Activated CD8-positive, alpha-beta memory T cell treated with anti-CD3 and anti-CD28 coated beads, Interleukin-2, amount 10 ng/mL, durations not matched to agents 7 days and 5 days (primary cell): Measurements from ENCODE around the gene CASD1. TPM values are rescaled to one million over a fixed set of nuclear protein-coding genes. Genes with fewer than 3 reads are reported as not detected.

Source experiments
- ATAC-seq: fragments of 150-1000 bp; cut with Tn5 transposase; one replicate; pipeline ENCODE4 v1.10.0; 2021; ENCODE audit warnings: moderate library complexity
- CTCF ChIA-PET: fragments of 350-600 bp; sonication (Branson Sonifier 250); formaldehyde crosslinking; loops from one replicate; lab custom pipeline; 2021; ENCODE audit warnings: antibody characterized with exemption; lab: Charles Lee
- DNase-seq: peaks from one replicate; pipeline ENCODE4 v3.0.0-alpha.2; 2020
- H3K27ac Mint-ChIP-seq: one replicate; pipeline ENCODE4 v1.8.0; 2021; ENCODE audit warnings: mild to moderate bottlenecking, mixed read lengths
- H3K27me3 Mint-ChIP-seq: one replicate; pipeline ENCODE4 v1.8.0; 2021; ENCODE audit warnings: mixed read lengths
- H3K36me3 Mint-ChIP-seq: one replicate; pipeline ENCODE4 v1.8.0; 2021; ENCODE audit warnings: mild to moderate bottlenecking, mixed read lengths
- H3K4me1 Mint-ChIP-seq: one replicate; pipeline ENCODE4 v1.8.0; 2021; ENCODE audit warnings: mixed read lengths
- H3K4me3 Mint-ChIP-seq: one replicate; pipeline ENCODE4 v1.8.0; 2021; ENCODE audit warnings: mild to moderate bottlenecking, moderate library complexity, mixed read lengths
- H3K9me3 Mint-ChIP-seq: one replicate; pipeline ENCODE4 v1.8.0; 2022; ENCODE audit warnings: low read depth, mixed read lengths
- total RNA-seq, 2 experiments: library from RNA; stranded (reverse); gene quantifications; one replicate each; pipeline ENCODE4 v1.2.3, GENCODE V29; 2021

Gene CASD1
- total RNA-seq, 2 experiments from 2014 or later: 11.9 to 13.6 TPM

DNA sequence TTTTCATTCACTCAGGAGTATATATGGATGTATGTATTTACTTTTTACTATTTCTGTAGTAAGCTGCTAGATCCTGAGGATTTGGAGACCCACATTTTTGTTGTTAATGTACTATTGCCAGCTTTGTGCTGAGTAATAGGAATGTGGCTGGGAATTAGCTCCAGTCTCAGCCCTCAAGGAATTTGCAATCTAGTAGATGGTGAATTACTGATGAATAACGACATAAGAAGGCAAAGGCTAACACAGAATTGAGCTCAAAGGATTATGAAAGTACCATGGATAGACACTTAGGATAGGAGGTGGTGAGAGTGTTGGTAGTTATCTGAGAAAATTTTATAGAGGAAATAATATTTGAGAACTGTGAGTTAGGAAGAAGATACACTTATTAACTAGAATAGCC is 19.9 kb downstream of the CASD1 start:
- Mint-ChIP-seq H3K27me3 (no peaks in the 10 kb centered on the region), H3K9me3 (no peaks in the 10 kb centered on the region), H3K4me1 (no peaks in the 10 kb centered on the region), H3K36me3 (peaks cover 9% of the 10 kb centered on the region), H3K4me3 (no peak overlapping the region), H3K27ac (no peak overlapping the region)
- ATAC-seq (no peak), DNase-seq (no peak)
- CTCF ChIA-PET: no interaction called here

DNA sequence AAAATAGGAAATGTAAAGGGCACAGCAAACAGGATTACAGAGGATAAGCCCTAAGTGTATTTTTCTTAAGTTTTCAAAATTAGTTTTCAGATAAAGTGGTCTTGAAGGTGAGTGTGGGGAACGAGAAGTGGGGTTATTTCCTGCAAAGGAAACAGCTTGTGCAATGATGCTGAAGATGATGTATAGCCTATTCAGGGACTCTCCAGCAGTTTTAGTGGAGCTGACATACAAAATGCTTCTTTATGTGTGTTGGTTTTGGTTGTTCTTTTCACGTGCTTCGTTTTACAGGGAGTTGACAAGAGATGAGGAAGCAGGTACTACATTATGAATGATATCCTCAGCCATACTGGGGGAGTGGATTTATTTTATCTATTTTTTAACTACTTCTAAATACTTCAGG is 20.5 kb downstream of the CASD1 start:
- Mint-ChIP-seq H3K4me1 (no peaks in the 10 kb centered on the region), H3K27me3 (no peaks in the 10 kb centered on the region), H3K27ac (no peak overlapping the region), H3K9me3 (no peaks in the 10 kb centered on the region), H3K36me3 (peaks cover 10% of the 10 kb centered on the region), H3K4me3 (no peak overlapping the region)
- DNase-seq (no peak), ATAC-seq (no peak)
- CTCF ChIA-PET: no interaction called here

DNA sequence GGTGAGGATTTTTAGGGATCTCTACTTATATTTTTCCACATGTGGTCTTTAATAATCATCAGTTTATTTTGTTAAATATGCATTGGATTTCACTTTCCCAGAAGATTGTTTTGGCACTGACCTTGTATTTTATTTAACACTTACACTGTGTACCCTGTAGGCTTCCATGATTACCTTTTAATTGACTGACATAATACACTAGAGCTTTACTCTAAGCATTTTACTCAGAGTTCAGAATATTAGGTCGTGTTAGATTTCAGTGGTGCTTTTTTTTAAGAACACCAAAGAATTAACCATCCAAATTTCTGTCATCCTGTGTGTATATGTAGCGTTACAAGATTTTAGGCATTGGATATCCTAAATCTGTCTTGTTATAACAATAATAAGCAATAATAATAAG is 23.1 kb downstream of the CASD1 start:
- DNase-seq (no peak), ATAC-seq (no peak)
- H3K9me3 Mint-ChIP-seq: no peaks in the 10 kb centered on the region
- no peaks in the 10 kb centered on the region for H3K4me1 Mint-ChIP-seq
- no peak overlapping the region for H3K4me3 Mint-ChIP-seq
- H3K27ac Mint-ChIP-seq: no peak overlapping the region
- H3K27me3 Mint-ChIP-seq: no peaks in the 10 kb centered on the region
- peaks cover 13% of the 10 kb centered on the region for H3K36me3 Mint-ChIP-seq
- CTCF ChIA-PET: no interaction called here

DNA sequence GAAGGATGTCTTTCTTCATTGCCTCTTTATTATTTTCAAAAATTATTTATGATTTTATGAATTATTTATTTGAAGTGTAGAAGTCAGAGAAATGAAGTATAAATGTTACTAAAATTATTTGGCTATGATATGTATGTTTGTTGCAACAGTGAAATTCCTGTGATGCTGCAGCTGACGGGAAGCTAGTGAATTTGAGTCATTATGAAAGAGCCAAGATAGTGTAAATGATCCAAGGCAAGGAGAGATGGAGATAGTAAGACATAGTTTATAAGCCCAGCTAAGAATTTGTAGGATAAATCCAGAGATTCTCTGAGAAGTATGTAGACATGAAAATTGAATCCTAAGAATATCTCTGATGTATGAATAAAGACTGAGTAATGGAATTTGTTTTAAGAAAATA is 30.8 kb downstream of the CASD1 start:
- no peaks in the 10 kb centered on the region for H3K27me3 Mint-ChIP-seq
- DNase-seq (no peak), ATAC-seq (no peak)
- H3K4me1 Mint-ChIP-seq: no peaks in the 10 kb centered on the region
- H3K27ac Mint-ChIP-seq: no peak overlapping the region
- no peaks in the 10 kb centered on the region for H3K9me3 Mint-ChIP-seq
- H3K36me3 Mint-ChIP-seq: peaks cover 8% of the 10 kb centered on the region
- CTCF ChIA-PET: no interaction called here
- H3K4me3 Mint-ChIP-seq: no peak overlapping the region

DNA sequence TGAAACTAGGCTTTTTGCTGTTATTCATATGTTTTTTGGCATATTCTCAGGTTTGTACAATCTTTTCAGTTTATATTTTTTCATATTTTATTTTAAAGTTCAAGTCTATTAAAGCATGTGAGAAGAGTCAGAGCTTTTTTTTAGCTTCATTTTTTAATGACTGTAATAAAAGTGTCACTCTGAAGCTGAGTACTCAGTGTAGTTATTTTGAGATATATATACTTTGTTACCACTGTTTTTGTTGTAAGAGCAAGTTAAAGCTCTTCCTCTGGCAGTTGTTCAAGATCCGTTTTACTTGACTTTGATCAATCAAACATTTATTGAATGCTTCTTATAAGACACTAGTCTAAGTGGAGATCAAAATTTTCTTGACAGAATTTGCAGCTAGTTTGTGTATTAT is 37.5 kb downstream of the CASD1 start:
- DNase-seq (no peak), ATAC-seq (no peak)
- Mint-ChIP-seq H3K4me3 (no peak overlapping the region), H3K27me3 (no peaks in the 10 kb centered on the region), H3K36me3 (peaks cover 10% of the 10 kb centered on the region), H3K4me1 (no peaks in the 10 kb centered on the region), H3K27ac (no peak overlapping the region), H3K9me3 (no peaks in the 10 kb centered on the region)
- CTCF ChIA-PET: no interaction called here

DNA sequence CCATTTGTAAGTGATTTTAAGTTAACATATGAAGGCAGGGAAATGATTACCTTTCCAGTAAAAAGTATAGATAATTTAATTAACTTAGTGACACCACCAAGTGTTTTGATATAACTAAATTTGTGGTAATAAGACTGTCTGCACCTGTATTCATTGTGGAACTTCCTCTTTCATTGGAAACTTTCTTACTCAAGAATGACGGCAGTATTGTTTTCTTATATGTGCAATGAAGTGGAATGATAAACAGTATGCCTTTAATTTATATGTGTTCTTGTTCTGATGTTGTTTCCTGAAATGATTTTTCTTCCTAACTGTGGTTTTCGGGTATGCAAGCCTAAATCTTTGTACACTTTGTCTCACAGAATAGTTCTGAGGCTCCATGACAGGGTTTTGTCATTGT is 46.4 kb downstream of the CASD1 start:
- CTCF ChIA-PET: no interaction called here
- Mint-ChIP-seq H3K4me3 (no peak overlapping the region), H3K27me3 (no peaks in the 10 kb centered on the region), H3K27ac (no peak overlapping the region), H3K4me1 (no peaks in the 10 kb centered on the region), H3K9me3 (no peaks in the 10 kb centered on the region), H3K36me3 (peaks cover 19% of the 10 kb centered on the region)
- ATAC-seq: no peak
- no peak for DNase-seq

DNA sequence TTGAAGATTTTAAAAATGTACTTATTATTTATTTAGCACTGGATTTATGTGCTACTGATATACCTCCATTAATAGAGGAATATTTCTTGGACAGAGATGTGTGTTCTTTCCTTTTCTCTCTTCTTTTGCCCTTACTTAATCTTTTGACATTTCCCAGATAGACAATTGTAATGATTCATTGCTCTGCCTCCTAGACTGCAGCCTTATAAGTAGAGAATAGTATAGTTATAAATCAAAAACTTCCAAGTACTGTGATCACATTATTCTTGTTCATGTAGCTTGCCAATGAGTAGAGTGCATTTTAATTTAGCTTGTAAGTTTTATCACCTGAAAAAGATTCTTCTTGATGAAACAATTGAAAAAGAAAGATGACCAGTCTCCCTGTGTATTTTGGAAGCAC is 47.6 kb downstream of the CASD1 start:
- no peak for DNase-seq
- no peak overlapping the region for H3K4me3 Mint-ChIP-seq
- ATAC-seq: no peak
- no peaks in the 10 kb centered on the region for H3K27me3 Mint-ChIP-seq
- H3K36me3 Mint-ChIP-seq: peaks cover 17% of the 10 kb centered on the region
- H3K9me3 Mint-ChIP-seq: no peaks in the 10 kb centered on the region
- H3K27ac Mint-ChIP-seq: no peak overlapping the region
- H3K4me1 Mint-ChIP-seq: no peaks in the 10 kb centered on the region
- CTCF ChIA-PET: no interaction called here

- Mint-ChIP-seq H3K27me3 (no peaks in the 10 kb centered on the region), H3K36me3 (peaks cover 12% of the 10 kb centered on the region), H3K4me3 (no peak overlapping the region), H3K27ac (no peak overlapping the region), H3K9me3 (no peaks in the 10 kb centered on the region), H3K4me1 (no peaks in the 10 kb centered on the region)
- DNase-seq (no peak), ATAC-seq (no peak)
- CTCF ChIA-PET: no interaction called here
Measured at GRCh38 chr7:94559972-94560371, 50.4 kb downstream of the CASD1 start.

DNA sequence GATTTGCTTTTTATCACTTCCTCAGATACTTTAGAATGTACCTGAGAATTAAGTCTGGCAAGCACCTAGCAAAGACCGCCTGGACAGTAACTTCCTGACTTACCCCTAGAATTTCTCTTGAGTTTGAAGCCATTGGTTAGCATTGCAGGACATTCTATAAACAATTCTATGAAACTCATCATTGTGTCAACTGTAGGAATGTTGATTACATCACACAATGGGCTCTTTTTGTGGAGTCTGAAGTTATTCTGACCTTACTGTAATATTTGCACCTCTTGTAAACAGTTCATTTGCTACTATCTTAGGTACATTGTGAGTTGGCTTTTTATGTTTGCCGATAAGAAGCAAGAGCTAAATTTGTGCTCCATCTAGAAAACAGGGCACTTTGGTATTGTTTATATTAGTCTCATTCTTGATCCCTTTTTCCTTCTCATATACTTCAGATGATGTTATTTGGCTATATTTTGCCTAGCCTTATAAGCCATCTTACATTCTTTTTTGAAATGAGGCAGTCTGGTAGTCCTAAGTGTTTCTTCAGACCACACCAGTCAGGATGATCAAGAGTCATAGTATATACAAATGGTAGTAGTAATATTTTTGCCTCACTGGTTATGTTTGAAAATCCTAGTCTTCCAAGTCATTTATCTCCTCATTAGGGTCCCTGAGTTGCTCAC is 52.4 kb downstream of the CASD1 start:
- Mint-ChIP-seq H3K36me3 (peaks cover 7% of the 10 kb centered on the region), H3K27ac (no peak overlapping the region), H3K4me3 (no peak overlapping the region), H3K9me3 (no peaks in the 10 kb centered on the region), H3K27me3 (no peaks in the 10 kb centered on the region), H3K4me1 (no peaks in the 10 kb centered on the region)
- ATAC-seq: no peak
- CTCF ChIA-PET: no interaction called here
- no peak for DNase-seq

GRCh38 chr7:94562525-94562924 is 52.9 kb downstream of the CASD1 start:
- DNase-seq: no peak
- Mint-ChIP-seq H3K36me3 (peaks cover 5% of the 10 kb centered on the region), H3K27ac (no peak overlapping the region), H3K27me3 (no peaks in the 10 kb centered on the region), H3K4me3 (no peak overlapping the region), H3K4me1 (no peaks in the 10 kb centered on the region), H3K9me3 (no peaks in the 10 kb centered on the region)
- CTCF ChIA-PET: no interaction called here
- no peak for ATAC-seq

- DNase-seq (no peak), ATAC-seq (no peak)
- H3K27ac Mint-ChIP-seq: no peak overlapping the region
- CTCF ChIA-PET: no interaction called here
- peaks cover 3% of the 10 kb centered on the region for H3K36me3 Mint-ChIP-seq
- H3K27me3 Mint-ChIP-seq: no peaks in the 10 kb centered on the region
- peaks cover 2% of the 10 kb centered on the region for H3K9me3 Mint-ChIP-seq
- H3K4me3 Mint-ChIP-seq: no peak overlapping the region
- no peaks in the 10 kb centered on the region for H3K4me1 Mint-ChIP-seq
Measured at GRCh38 chr7:94565247-94565894, 55.8 kb downstream of the CASD1 start.

- no peaks in the 10 kb centered on the region for H3K4me1 Mint-ChIP-seq
- H3K9me3 Mint-ChIP-seq: peaks cover 2% of the 10 kb centered on the region
- DNase-seq (no peak), ATAC-seq (no peak)
- no peak overlapping the region for H3K27ac Mint-ChIP-seq
- no peaks in the 10 kb centered on the region for H3K27me3 Mint-ChIP-seq
- no peak overlapping the region for H3K4me3 Mint-ChIP-seq
- CTCF ChIA-PET: no interaction called here
- H3K36me3 Mint-ChIP-seq: peaks cover 10% of the 10 kb centered on the region
Measured at GRCh38 chr7:94567396-94567795, 57.8 kb downstream of the CASD1 start.

GRCh38 chr7:94571816-94572215 is 62.2 kb downstream of the CASD1 start:
- Mint-ChIP-seq H3K4me3 (no peak overlapping the region), H3K27me3 (no peaks in the 10 kb centered on the region), H3K4me1 (no peaks in the 10 kb centered on the region), H3K36me3 (peaks cover 36% of the 10 kb centered on the region), H3K27ac (no peak overlapping the region), H3K9me3 (peaks cover 12% of the 10 kb centered on the region)
- ATAC-seq: no peak
- DNase-seq: no peak
- CTCF ChIA-PET: no interaction called here

GRCh38 chr7:94575646-94576045 is 66.0 kb downstream of the CASD1 start:
- ATAC-seq (no peak), DNase-seq (no peak)
- Mint-ChIP-seq H3K4me3 (no peak overlapping the region), H3K27ac (no peak overlapping the region), H3K9me3 (peaks cover 16% of the 10 kb centered on the region), H3K4me1 (no peaks in the 10 kb centered on the region), H3K36me3 (peaks cover 41% of the 10 kb centered on the region), H3K27me3 (no peaks in the 10 kb centered on the region)
- CTCF ChIA-PET: no interaction called here
